Prostate gland (tissue), 2 donors: Measurements from ENCODE around the gene INTS4. TPM values are rescaled to one million over a fixed set of nuclear protein-coding genes. Genes with fewer than 3 reads are reported as not detected.

ENCODE experiments used
- DNase-seq: peaks from one replicate; pipeline ENCODE4 v3.0.0-alpha.2; 2019; ENCODE audit warnings: low spot score
- H3K27ac ChIP-seq, 2 donors: fragments of 200-600 bp; sonication (generic); 2 replicates each; pipeline ENCODE4 v1.5.1; 2017 to 2019
- H3K27me3 ChIP-seq: fragments of 200-600 bp; sonication (generic); replicated peaks from 2 replicates; pipeline ENCODE4 v1.5.1; 2019; ENCODE audit not compliant: insufficient read depth
- H3K36me3 ChIP-seq, 2 donors: fragments of 200-600 bp; sonication (generic); 1 replicate in 1 of 2; 2 replicates in 1 of 2; pipeline versions ENCODE4 v1.5.1 to v1.8.1; 2017 to 2019
- H3K4me1 ChIP-seq: fragments of 200-600 bp; sonication (generic); replicated peaks from 2 replicates; pipeline ENCODE4 v1.5.1; 2019
- H3K4me3 ChIP-seq, 2 donors: fragments of 200-600 bp; sonication (generic); 2 replicates each; pipeline ENCODE4 v1.5.1; 2017 to 2019
- H3K9me3 ChIP-seq: fragments of 200-600 bp; sonication (generic); 2 replicates; pipeline ENCODE4 v1.5.1; 2017
- POLR2A ChIP-seq: fragments of 450-650 bp; IDR thresholded peaks from one replicate; pipeline ENCODE4 v1.6.1; 2016; ENCODE audit warnings: antibody characterized with exemption, mild to moderate bottlenecking
- POLR2AphosphoS5 ChIP-seq: sonication (generic); formaldehyde crosslinking; IDR thresholded peaks from one replicate; pipeline ENCODE4 v1.6.1; 2017; ENCODE audit warnings: antibody characterized with exemption
- WGBS: methylation state at CpG from one replicate; pipeline ENCODE4 v1.1.5; 2018; 5-methylcytosine and 5-hydroxymethylcytosine counted together
- intact Hi-C: fragments of 100-400 bp; cut with DNase I; formaldehyde crosslinking; loops from one replicate; pipeline ENCODE4 v1.14.2; 2022
- total RNA-seq, 2 donors: library from RNA; depleted of rRNA; stranded (reverse); fragments of >200 nt; gene quantifications; one replicate each; pipeline ENCODE4 v1.1.0, GENCODE V29; 2016
- TF ChIP-seq, protein P1 (sequence below), 4 experiments: fragments of 200-600 bp in 2 of 4; fragments of 450-650 bp in 2 of 4; sonication (generic) in 2 of 4; IDR thresholded peaks; 1 replicate in 3 of 4; 2 replicates in 1 of 4; pipeline ENCODE4 v1.5.1; 2016 to 2019; ENCODE audit warnings: antibody characterized with exemption in 4 of 4, mild to moderate bottlenecking in 2 of 4, moderate library complexity in 2 of 4

The INTS4 gene
- total RNA-seq, 2 donors from 2014 or later, result 30.1 to 31.0 TPM

DNA sequence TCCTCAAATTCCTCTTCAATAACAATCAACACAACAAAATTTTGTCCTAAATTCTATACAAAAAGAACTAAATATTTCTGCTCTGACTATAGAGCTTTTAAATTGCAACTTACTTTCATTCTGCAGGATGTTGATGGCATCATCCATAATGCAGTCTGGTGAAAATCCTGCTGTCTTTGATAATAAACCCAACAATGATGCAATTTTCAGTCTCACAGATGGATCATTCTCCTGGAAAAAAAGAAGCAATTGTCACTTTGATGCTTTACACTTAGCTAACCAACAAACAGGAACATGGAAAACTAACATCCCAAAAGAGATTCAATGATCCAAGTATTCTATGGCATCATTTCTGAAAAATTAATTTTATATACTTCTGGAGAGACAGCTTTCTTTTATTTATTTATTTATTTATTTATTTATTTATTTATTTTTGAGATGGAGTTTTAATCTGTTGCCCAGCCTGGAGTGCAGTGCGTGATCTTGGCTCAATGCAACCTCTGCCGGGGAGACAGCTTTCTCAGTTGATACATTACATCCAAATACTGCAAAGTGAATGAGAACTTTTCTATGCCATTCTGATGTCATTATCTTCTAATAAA lies 13.0 kb downstream of the INTS4 start:
- Histone ChIP-seq H3K9me3 (no peaks in the 10 kb centered on the region), H3K36me3 (no peaks in the 10 kb centered on the region), H3K4me3 (no peak overlapping the region), H3K27ac (no peak overlapping the region), H3K27me3 (no peaks in the 10 kb centered on the region), H3K4me1 (no peaks in the 10 kb centered on the region)
- intact Hi-C loops, result no loop called here
- 98% methylated on average over 2 of the region's 2 CpGs for WGBS
- DNase-seq, result no peak
- TF ChIP-seq POLR2A, result no peak
- TF ChIP-seq, protein P1, sequence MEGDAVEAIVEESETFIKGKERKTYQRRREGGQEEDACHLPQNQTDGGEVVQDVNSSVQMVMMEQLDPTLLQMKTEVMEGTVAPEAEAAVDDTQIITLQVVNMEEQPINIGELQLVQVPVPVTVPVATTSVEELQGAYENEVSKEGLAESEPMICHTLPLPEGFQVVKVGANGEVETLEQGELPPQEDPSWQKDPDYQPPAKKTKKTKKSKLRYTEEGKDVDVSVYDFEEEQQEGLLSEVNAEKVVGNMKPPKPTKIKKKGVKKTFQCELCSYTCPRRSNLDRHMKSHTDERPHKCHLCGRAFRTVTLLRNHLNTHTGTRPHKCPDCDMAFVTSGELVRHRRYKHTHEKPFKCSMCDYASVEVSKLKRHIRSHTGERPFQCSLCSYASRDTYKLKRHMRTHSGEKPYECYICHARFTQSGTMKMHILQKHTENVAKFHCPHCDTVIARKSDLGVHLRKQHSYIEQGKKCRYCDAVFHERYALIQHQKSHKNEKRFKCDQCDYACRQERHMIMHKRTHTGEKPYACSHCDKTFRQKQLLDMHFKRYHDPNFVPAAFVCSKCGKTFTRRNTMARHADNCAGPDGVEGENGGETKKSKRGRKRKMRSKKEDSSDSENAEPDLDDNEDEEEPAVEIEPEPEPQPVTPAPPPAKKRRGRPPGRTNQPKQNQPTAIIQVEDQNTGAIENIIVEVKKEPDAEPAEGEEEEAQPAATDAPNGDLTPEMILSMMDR (IDR thresholded peaks at IDR 0.05), result no peak
- no peak for TF ChIP-seq POLR2AphosphoS5

DNA sequence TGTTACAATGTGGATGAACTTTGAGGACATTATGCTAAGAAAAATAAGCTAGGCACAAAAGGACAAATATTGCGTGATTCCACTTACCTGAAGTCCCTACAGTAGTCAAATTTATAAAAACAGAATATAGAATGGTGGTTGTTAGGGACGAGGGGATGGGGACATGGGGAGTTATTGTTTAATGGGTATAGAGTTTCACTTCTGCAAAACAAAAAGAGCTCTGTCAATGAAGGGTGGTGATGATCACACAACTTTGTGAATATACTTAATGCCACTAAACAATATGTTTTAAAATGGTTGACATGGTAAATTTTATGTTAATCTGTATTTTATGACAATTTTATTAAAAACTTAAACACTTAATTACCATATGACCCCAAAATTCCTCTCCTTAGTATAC lies 26.1 kb downstream of the INTS4 start:
- intact Hi-C loops, result no loop called here
- no peak for TF ChIP-seq POLR2AphosphoS5
- 85% methylated on average over 2 of the region's 2 CpGs for WGBS

DNA sequence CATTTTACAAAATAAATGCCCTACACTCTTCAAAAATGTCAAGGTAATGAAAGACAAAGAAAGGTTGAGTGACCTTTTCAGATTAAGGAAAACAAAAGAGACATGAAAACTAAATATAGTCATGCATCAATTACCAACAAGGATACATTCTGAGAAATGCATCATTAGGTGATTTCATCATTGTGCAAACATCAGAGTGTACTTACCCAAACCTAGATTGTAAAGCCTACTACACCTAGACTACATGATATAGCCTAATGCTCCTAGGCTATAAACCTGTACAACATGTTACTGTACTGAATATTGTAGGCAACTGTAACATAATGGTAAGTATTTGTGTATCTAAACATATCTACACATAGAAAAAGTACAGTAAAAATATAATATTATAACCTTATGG lies 26.7 kb downstream of the INTS4 start:
- no peak overlapping the region for H3K4me3 ChIP-seq
- H3K4me1 ChIP-seq, result no peaks in the 10 kb centered on the region
- no peak for DNase-seq
- no peaks in the 10 kb centered on the region for H3K36me3 ChIP-seq
- no peaks in the 10 kb centered on the region for H3K27me3 ChIP-seq
- no peak for TF ChIP-seq POLR2A
- TF ChIP-seq, protein P1 (IDR thresholded peaks at IDR 0.05), result no peak
- TF ChIP-seq POLR2AphosphoS5, result no peak
- no peak overlapping the region for H3K27ac ChIP-seq
- no peaks in the 10 kb centered on the region for H3K9me3 ChIP-seq
- intact Hi-C loops, result no loop called here

More for the DNA sequence above, 26.1 kb downstream of the INTS4 start:
- H3K4me1 ChIP-seq, result no peaks in the 10 kb centered on the region
- no peaks in the 10 kb centered on the region for H3K27me3 ChIP-seq
- H3K4me3 ChIP-seq, result no peak overlapping the region
- H3K27ac ChIP-seq, result no peak overlapping the region
- no peaks in the 10 kb centered on the region for H3K36me3 ChIP-seq
- DNase-seq, result no peak
- H3K9me3 ChIP-seq, result no peaks in the 10 kb centered on the region

DNA sequence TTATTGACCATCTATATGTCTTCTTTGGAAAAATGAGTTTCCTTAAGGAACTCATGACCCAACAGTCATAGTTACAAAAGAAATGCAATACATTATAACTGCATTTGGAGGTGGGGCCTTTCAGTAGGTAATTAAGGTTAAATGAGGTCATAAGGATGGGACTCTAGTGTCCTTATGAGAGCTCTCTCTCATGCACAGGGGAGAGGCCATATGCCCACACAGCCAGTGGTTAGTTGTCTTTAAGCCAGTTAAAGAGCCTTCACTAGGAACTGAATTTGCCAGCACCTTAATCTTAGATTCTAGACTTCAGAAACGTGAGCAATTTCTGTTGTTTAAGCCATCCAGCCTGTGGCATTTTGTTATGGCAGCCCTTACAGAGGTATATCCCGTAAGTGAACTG lies 27.3 kb downstream of the INTS4 start:
- intact Hi-C loops, result no loop called here
- WGBS, result 96% methylated on average over 2 of the region's 2 CpGs
- DNase-seq, result no peak

DNA sequence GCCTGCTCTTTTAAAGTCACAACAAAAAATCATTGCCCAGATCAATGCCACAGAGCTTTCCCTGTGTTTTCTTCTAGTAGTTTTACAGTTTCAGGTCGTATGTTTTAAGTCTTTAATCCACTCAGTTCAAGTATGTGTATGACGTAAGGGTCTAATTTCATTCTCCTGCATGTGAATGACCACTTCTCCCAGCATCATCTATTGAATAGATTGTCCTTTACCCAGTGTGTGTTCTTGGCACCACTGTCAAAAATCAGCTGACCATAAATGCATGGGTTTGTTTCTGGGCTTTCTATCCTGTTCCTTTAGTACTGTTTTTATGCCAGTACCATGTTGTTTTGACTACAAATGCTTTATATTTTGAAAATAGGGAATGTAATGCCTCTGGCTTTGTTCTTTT lies 28.1 kb downstream of the INTS4 start:
- no peaks in the 10 kb centered on the region for H3K9me3 ChIP-seq
- intact Hi-C loops, result no loop called here
- H3K4me1 ChIP-seq, result no peaks in the 10 kb centered on the region
- DNase-seq, result no peak
- 88% methylated on average over 2 of the region's 2 CpGs for WGBS
- no peak for TF ChIP-seq POLR2A
- TF ChIP-seq POLR2AphosphoS5, result no peak
- TF ChIP-seq, protein P1 (IDR thresholded peaks at IDR 0.05), result no peak
- H3K4me3 ChIP-seq, result no peak overlapping the region
- no peaks in the 10 kb centered on the region for H3K27me3 ChIP-seq
- H3K27ac ChIP-seq, result no peak overlapping the region
- H3K36me3 ChIP-seq, result no peaks in the 10 kb centered on the region

More for the DNA sequence above, 27.3 kb downstream of the INTS4 start:
- H3K4me3 ChIP-seq, result no peak overlapping the region
- no peaks in the 10 kb centered on the region for H3K4me1 ChIP-seq
- no peak overlapping the region for H3K27ac ChIP-seq
- H3K36me3 ChIP-seq, result no peaks in the 10 kb centered on the region
- H3K27me3 ChIP-seq, result no peaks in the 10 kb centered on the region
- no peaks in the 10 kb centered on the region for H3K9me3 ChIP-seq
- TF ChIP-seq, protein P1 (IDR thresholded peaks at IDR 0.05), result no peak
- no peak for TF ChIP-seq POLR2AphosphoS5
- TF ChIP-seq POLR2A, result no peak
